Activated naive CD8-positive, alpha-beta T cell treated with anti-CD3 and anti-CD28 coated beads, Interleukin-2, amount 10 ng/mL, durations not matched to agents 7 days and 5 days (primary cell): ENCODE data around the gene GALNT14. TPM values are rescaled to one million over a fixed set of nuclear protein-coding genes. Genes with fewer than 3 reads are reported as not detected.

Experiments used
- ATAC-seq: fragments of 150-1000 bp; cut with Tn5 transposase; one replicate; pipeline ENCODE4 v1.10.0; 2021; ENCODE audit warnings: low read depth, moderate library complexity
- POLR2A ChIA-PET: fragments of 350-600 bp; sonication (Branson Sonifier 250); formaldehyde crosslinking; loops from one replicate; lab custom pipeline; 2021; ENCODE audit warnings: antibody characterized with exemption; lab: Charles Lee
- DNase-seq: peaks from one replicate; pipeline ENCODE4 v3.0.0; 2021
- H3K27ac Mint-ChIP-seq: one replicate; pipeline ENCODE4 v1.8.0; 2022; ENCODE audit warnings: mild to moderate bottlenecking, mixed read lengths
- H3K27me3 Mint-ChIP-seq: one replicate; pipeline ENCODE4 v1.8.0; 2022; ENCODE audit warnings: mild to moderate bottlenecking, moderate library complexity, mixed read lengths
- H3K36me3 Mint-ChIP-seq: one replicate; pipeline ENCODE4 v1.8.0; 2021; ENCODE audit warnings: mild to moderate bottlenecking, mixed read lengths
- H3K4me1 Mint-ChIP-seq: one replicate; pipeline ENCODE4 v1.8.0; 2021; ENCODE audit warnings: mixed read lengths
- H3K4me3 Mint-ChIP-seq: one replicate; pipeline ENCODE4 v1.8.0; 2022; ENCODE audit warnings: mild to moderate bottlenecking, moderate library complexity, mixed read lengths
- H3K9me3 Mint-ChIP-seq: one replicate; pipeline ENCODE4 v1.8.0; 2021; ENCODE audit warnings: mixed read lengths
- total RNA-seq, 2 experiments: library from RNA; stranded (reverse); gene quantifications; one replicate each; pipeline ENCODE4 v1.2.3, GENCODE V29; 2021

The GALNT14 gene
- total RNA-seq, 2 experiments from 2014 or later, result not detected

DNA sequence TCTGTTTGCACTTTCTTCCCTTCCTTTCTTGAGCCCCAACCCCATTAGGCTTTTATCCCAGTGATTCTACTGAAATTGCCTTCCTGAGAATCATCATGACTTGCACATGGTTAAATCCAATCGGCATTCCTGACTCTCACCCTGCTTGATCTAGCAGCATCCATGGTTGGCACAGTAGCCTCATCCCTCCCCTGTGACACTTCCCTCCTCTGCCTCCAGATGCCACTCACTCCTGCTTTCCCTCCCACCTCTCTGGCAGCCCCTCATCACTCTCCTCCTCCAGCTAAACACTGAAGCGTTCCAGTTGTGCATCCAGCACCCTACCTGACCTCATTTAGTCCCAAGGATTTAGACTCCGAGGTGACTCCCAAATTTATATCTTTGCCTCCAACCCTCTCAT, 114.7 kb downstream of the GALNT14 start:
- Mint-ChIP-seq H3K4me1 (no peaks in the 10 kb centered on the region), H3K4me3 (no peak overlapping the region), H3K9me3 (no peaks in the 10 kb centered on the region), H3K27ac (no peak overlapping the region), H3K27me3 (no peaks in the 10 kb centered on the region), H3K36me3 (no peaks in the 10 kb centered on the region)
- DNase-seq (no peak), ATAC-seq (no peak)
- POLR2A ChIA-PET, result no interaction called here

- Mint-ChIP-seq H3K4me1 (no peaks in the 10 kb centered on the region), H3K9me3 (no peaks in the 10 kb centered on the region), H3K27me3 (no peaks in the 10 kb centered on the region), H3K36me3 (no peaks in the 10 kb centered on the region), H3K27ac (no peak overlapping the region), H3K4me3 (no peak overlapping the region)
- POLR2A ChIA-PET, result no interaction called here
- no peak for ATAC-seq
- DNase-seq, result no peak
Observed at GRCh38 chr2:31020713-31021112, 117.5 kb downstream of the GALNT14 start.

- POLR2A ChIA-PET, result no interaction called here
- DNase-seq (no peak), ATAC-seq (no peak)
- no peaks in the 10 kb centered on the region for H3K4me1 Mint-ChIP-seq
- no peaks in the 10 kb centered on the region for H3K27me3 Mint-ChIP-seq
- H3K36me3 Mint-ChIP-seq, result no peaks in the 10 kb centered on the region
- no peaks in the 10 kb centered on the region for H3K9me3 Mint-ChIP-seq
- no peak overlapping the region for H3K4me3 Mint-ChIP-seq
- no peak overlapping the region for H3K27ac Mint-ChIP-seq
Observed at GRCh38 chr2:31018280-31018679, 120.0 kb downstream of the GALNT14 start.

DNA sequence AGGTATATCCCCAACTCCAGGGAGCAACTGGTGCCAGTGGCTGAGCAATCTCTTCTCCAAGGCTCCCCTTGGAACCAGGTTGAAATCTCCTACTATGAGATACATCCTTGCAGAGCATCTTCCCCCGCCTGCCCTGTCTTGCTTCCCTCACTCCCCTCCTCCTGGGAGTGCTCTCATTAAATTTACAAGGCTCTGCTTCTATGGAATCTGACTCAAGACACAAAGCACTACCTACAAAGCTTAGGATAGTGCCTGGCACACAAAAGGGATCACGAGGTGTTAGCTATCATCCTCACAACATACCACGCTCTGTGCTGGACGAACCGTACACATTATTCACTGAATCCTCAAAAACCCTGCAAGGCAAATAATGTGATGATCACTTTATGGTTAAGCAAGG, 121.6 kb downstream of the GALNT14 start:
- no peaks in the 10 kb centered on the region for H3K36me3 Mint-ChIP-seq
- POLR2A ChIA-PET, result no interaction called here
- H3K27ac Mint-ChIP-seq, result no peak overlapping the region
- H3K27me3 Mint-ChIP-seq, result peaks cover 5% of the 10 kb centered on the region
- H3K4me1 Mint-ChIP-seq, result no peaks in the 10 kb centered on the region
- DNase-seq, result no peak
- ATAC-seq, result no peak
- H3K4me3 Mint-ChIP-seq, result no peak overlapping the region
- no peaks in the 10 kb centered on the region for H3K9me3 Mint-ChIP-seq

GRCh38 chr2:31014516-31014915, 123.7 kb downstream of the GALNT14 start:
- H3K4me3 Mint-ChIP-seq, result no peak overlapping the region
- POLR2A ChIA-PET, result no interaction called here
- ATAC-seq, result no peak

GRCh38 chr2:31013301-31013700, 124.9 kb downstream of the GALNT14 start:
- POLR2A ChIA-PET, result no interaction called here
- Mint-ChIP-seq H3K27ac (no peak overlapping the region), H3K9me3 (no peaks in the 10 kb centered on the region), H3K36me3 (no peaks in the 10 kb centered on the region), H3K4me1 (no peaks in the 10 kb centered on the region), H3K27me3 (peaks cover 7% of the 10 kb centered on the region), H3K4me3 (no peak overlapping the region)
- DNase-seq (no peak), ATAC-seq (no peak)

More at GRCh38 chr2:31014516-31014915, 123.7 kb downstream of the GALNT14 start:
- Mint-ChIP-seq H3K4me1 (no peaks in the 10 kb centered on the region), H3K36me3 (no peaks in the 10 kb centered on the region), H3K27me3 (peaks cover 5% of the 10 kb centered on the region), H3K9me3 (no peaks in the 10 kb centered on the region), H3K27ac (no peak overlapping the region)
- no peak for DNase-seq

- no peak overlapping the region for H3K27ac Mint-ChIP-seq
- DNase-seq, result no peak
- peaks cover 7% of the 10 kb centered on the region for H3K27me3 Mint-ChIP-seq
- no peak overlapping the region for H3K4me3 Mint-ChIP-seq
- no peaks in the 10 kb centered on the region for H3K9me3 Mint-ChIP-seq
- H3K36me3 Mint-ChIP-seq, result no peaks in the 10 kb centered on the region
- H3K4me1 Mint-ChIP-seq, result no peaks in the 10 kb centered on the region
- POLR2A ChIA-PET, result no interaction called here
- ATAC-seq, result no peak
Observed at GRCh38 chr2:31012406-31012805, 125.8 kb downstream of the GALNT14 start.

- no peaks in the 10 kb centered on the region for H3K36me3 Mint-ChIP-seq
- H3K4me3 Mint-ChIP-seq, result no peak overlapping the region
- DNase-seq, result no peak
- H3K9me3 Mint-ChIP-seq, result no peaks in the 10 kb centered on the region
- H3K27me3 Mint-ChIP-seq, result peaks cover 7% of the 10 kb centered on the region
- no peak overlapping the region for H3K27ac Mint-ChIP-seq
- POLR2A ChIA-PET, result no interaction called here
- no peaks in the 10 kb centered on the region for H3K4me1 Mint-ChIP-seq
- ATAC-seq, result no peak
Observed at GRCh38 chr2:31011587-31011986, 126.7 kb downstream of the GALNT14 start.

DNA sequence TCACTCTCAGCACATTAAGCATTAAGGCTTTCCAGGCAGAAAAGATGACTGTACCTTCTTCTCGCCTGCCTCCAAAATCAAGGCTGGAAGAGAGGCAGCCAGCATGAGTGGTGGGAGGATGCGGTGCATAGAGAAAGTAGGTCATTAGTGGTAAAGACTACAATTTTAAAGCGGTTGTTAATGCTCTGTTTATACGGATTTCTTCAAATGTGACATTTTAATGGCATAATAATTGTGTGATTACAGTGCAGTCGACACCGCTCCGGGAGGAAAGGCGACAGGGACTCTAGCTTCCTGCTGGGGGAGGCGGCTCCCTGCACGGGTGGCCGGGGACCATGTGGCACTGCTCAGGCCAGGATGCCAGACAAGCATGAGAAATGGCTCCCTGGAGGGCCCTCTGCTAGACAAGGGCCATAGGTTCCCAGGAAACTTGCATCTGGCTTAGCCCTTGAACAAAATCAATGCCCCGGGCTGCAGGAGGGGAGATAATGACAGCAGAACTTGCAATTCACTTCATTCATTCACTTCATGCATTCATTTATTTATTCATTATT, 129.6 kb downstream of the GALNT14 start:
- Mint-ChIP-seq H3K36me3 (no peaks in the 10 kb centered on the region), H3K27me3 (peaks cover 8% of the 10 kb centered on the region), H3K4me3 (no peak overlapping the region), H3K9me3 (no peaks in the 10 kb centered on the region), H3K4me1 (no peaks in the 10 kb centered on the region), H3K27ac (no peak overlapping the region)
- POLR2A ChIA-PET, result no interaction called here
- ATAC-seq (no peak), DNase-seq (no peak)

GRCh38 chr2:31004257-31004656, 134.0 kb downstream of the GALNT14 start:
- DNase-seq (no peak), ATAC-seq (no peak)
- POLR2A ChIA-PET, result no interaction called here
- H3K36me3 Mint-ChIP-seq, result no peaks in the 10 kb centered on the region
- no peak overlapping the region for H3K4me3 Mint-ChIP-seq
- H3K27me3 Mint-ChIP-seq, result peaks cover 8% of the 10 kb centered on the region
- H3K4me1 Mint-ChIP-seq, result no peaks in the 10 kb centered on the region
- H3K27ac Mint-ChIP-seq, result no peak overlapping the region
- no peaks in the 10 kb centered on the region for H3K9me3 Mint-ChIP-seq

DNA sequence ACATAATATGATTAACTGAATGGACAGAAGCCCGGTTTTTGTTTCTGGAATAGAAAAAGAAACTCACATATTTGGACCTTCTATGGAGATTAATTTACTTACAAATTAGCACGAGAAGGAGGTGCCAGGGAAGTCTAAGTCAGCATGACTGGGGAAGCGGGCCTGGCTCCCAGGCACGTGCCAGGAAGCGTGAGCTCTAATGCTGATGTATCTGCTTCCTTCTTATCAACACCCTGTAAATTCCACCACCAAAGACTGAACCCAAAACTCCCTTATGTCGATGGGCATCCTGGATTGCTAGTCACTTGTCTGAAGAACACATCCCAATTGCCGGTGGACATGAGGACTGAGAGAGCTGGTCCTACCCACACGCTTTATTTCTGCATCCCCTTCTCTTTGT, 134.5 kb downstream of the GALNT14 start:
- no peak for ATAC-seq
- no peaks in the 10 kb centered on the region for H3K36me3 Mint-ChIP-seq
- POLR2A ChIA-PET, result no interaction called here

GRCh38 chr2:31002537-31003150, 135.6 kb downstream of the GALNT14 start:
- DNase-seq (no peak), ATAC-seq (no peak)
- Mint-ChIP-seq H3K4me1 (no peaks in the 10 kb centered on the region), H3K27ac (no peak overlapping the region), H3K27me3 (peaks cover 11% of the 10 kb centered on the region), H3K9me3 (no peaks in the 10 kb centered on the region), H3K36me3 (no peaks in the 10 kb centered on the region), H3K4me3 (no peak overlapping the region)
- POLR2A ChIA-PET, result no interaction called here

More for the DNA sequence above, 134.5 kb downstream of the GALNT14 start:
- Mint-ChIP-seq H3K4me3 (no peak overlapping the region), H3K27ac (no peak overlapping the region), H3K4me1 (no peaks in the 10 kb centered on the region), H3K9me3 (no peaks in the 10 kb centered on the region), H3K27me3 (peaks cover 5% of the 10 kb centered on the region)
- no peak for DNase-seq

DNA sequence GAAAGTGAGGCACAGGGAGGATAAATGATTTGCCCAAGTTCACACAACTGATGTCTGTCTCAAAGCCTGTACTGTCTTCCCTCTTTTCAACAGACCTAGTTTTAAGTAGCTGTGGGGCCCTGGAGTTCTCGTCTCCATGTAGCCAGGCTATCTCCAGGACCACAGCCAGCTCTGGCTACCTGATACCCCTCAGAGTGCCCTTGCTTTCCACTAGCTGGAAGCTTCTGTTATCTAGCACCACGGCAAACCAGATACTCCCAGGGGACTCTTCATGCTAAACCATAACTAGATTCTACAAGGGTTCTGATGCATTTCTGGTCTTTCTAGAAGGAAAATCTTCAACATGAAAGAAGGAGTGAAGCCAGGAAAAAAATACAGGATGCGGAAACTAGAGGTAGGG, 137.3 kb downstream of the GALNT14 start:
- H3K4me1 Mint-ChIP-seq, result no peaks in the 10 kb centered on the region
- H3K9me3 Mint-ChIP-seq, result no peaks in the 10 kb centered on the region
- no peak for ATAC-seq

GRCh38 chr2:30998672-30999071, 139.6 kb downstream of the GALNT14 start:
- POLR2A ChIA-PET, result interaction anchor here (0.6 kb wide), 1 partner anchor 487 kb away, joined by 3 read pairs; no protein-coding TSS in a partner anchor
- Mint-ChIP-seq H3K9me3 (no peaks in the 10 kb centered on the region), H3K36me3 (no peaks in the 10 kb centered on the region), H3K4me1 (no peaks in the 10 kb centered on the region), H3K27ac (no peak overlapping the region), H3K27me3 (peaks cover 10% of the 10 kb centered on the region), H3K4me3 (no peak overlapping the region)
- ATAC-seq, result no peak
- no peak for DNase-seq

More for the DNA sequence above, 137.3 kb downstream of the GALNT14 start:
- POLR2A ChIA-PET, result no interaction called here
- no peak for DNase-seq
- no peak overlapping the region for H3K27ac Mint-ChIP-seq
- H3K36me3 Mint-ChIP-seq, result no peaks in the 10 kb centered on the region
- H3K4me3 Mint-ChIP-seq, result no peak overlapping the region
- peaks cover 11% of the 10 kb centered on the region for H3K27me3 Mint-ChIP-seq
